PC-9 (cell line): ENCODE measurements around the gene TRAFD1. TPM values are rescaled to one million over a fixed set of nuclear protein-coding genes. Genes with fewer than 3 reads are reported as not detected.
"Not testable (repeated sequence)": the region's sequence is repeated elsewhere in the genome, so short reads cannot be mapped to it uniquely, and the experiment has no call there.

Source experiments
- BruUV-seq: library from RNA; stranded (reverse); fragments of 400-500 nt; replicated peaks from 2 replicates; lab custom pipeline; 2021; lab: Mats Ljungman, UMichigan
- CTCF ChIA-PET: fragments of 300-600 bp; sonication (Branson Sonifier 250); formaldehyde crosslinking; loops from one replicate; lab custom pipeline; 2022; ENCODE audit warnings: antibody characterized with exemption; lab: Charles Lee
- POLR2A ChIA-PET: fragments of 300-600 bp; sonication (Branson Sonifier 250); formaldehyde crosslinking; loops from one replicate; lab custom pipeline; 2022; ENCODE audit warnings: antibody characterized with exemption; ENCODE audit not compliant: unreplicated experiment; lab: Charles Lee
- DNase-seq, 2 experiments: peaks; one replicate each; pipeline versions ENCODE4 v3.0.0 to v3.0.0-alpha.2; 2015 to 2022; ENCODE audit warnings: mixed read lengths in 1 of 2
- H2AFZ ChIP-seq: fragments of 200-600 bp; sonication (generic); 2 replicates; pipeline ENCODE4 v1.8.1; 2017; ENCODE audit warnings: antibody characterized with exemption
- H3F3A ChIP-seq: fragments of 200-600 bp; sonication (generic); 2 replicates; pipeline ENCODE4 v1.8.1; 2017; ENCODE audit warnings: antibody characterized with exemption, mild to moderate bottlenecking, low read depth; ENCODE audit not compliant: insufficient read depth
- H3K27ac ChIP-seq: fragments of 200-600 bp; sonication (generic); 2 replicates; pipeline ENCODE4 v1.6.1; 2016; ENCODE audit warnings: mixed run types
- H3K27me3 ChIP-seq: fragments of 200-600 bp; sonication (generic); 2 replicates; pipeline ENCODE4 v1.6.1; 2016; ENCODE audit warnings: low read depth, mixed run types; ENCODE audit not compliant: insufficient read depth
- H3K36me3 ChIP-seq: fragments of 200-600 bp; sonication (generic); 2 replicates; pipeline ENCODE4 v1.6.1; 2016; ENCODE audit warnings: low read depth, mixed run types
- H3K4me1 ChIP-seq: fragments of 200-600 bp; sonication (generic); replicated peaks from 2 replicates; pipeline ENCODE4 v1.6.1; 2016; ENCODE audit warnings: mixed run types; ENCODE audit not compliant: insufficient read depth
- H3K4me2 ChIP-seq: fragments of 200-600 bp; sonication (generic); 2 replicates; pipeline ENCODE4 v1.6.1; 2017; ENCODE audit warnings: mixed run types
- H3K4me3 ChIP-seq: fragments of 200-600 bp; sonication (generic); 2 replicates; pipeline ENCODE4 v1.6.1; 2016; ENCODE audit warnings: mixed run types
- H3K79me2 ChIP-seq: fragments of 200-600 bp; sonication (generic); 2 replicates; pipeline ENCODE4 v1.6.1; 2017; ENCODE audit warnings: low read depth, mixed run types
- H3K9me2 ChIP-seq: fragments of 200-600 bp; sonication (generic); 2 replicates; pipeline ENCODE4 v1.8.1; 2017; ENCODE audit warnings: mild to moderate bottlenecking; ENCODE audit not compliant: insufficient read depth
- H3K9me3 ChIP-seq: fragments of 200-600 bp; sonication (generic); 2 replicates; pipeline ENCODE4 v1.8.1; 2016; ENCODE audit warnings: low read depth; ENCODE audit not compliant: insufficient read depth
- H4K20me1 ChIP-seq: fragments of 200-600 bp; sonication (generic); 2 replicates; pipeline ENCODE4 v1.8.1; 2017; ENCODE audit not compliant: insufficient read depth
- EZH2 ChIP-seq: fragments of 200-600 bp; sonication (generic); IDR thresholded peaks from 2 replicates; pipeline ENCODE4 v1.8.0; 2017; ENCODE audit warnings: antibody characterized with exemption, low read depth
- intact Hi-C: fragments of 100-400 bp; cut with micrococcal nuclease; formaldehyde crosslinking; loops from one replicate; pipeline ENCODE4 v1.10.0; 2022; ENCODE audit not compliant: unreplicated experiment
- total RNA-seq: library from RNA; stranded (reverse); gene quantifications from 2 replicates; pipeline ENCODE4 v1.2.3, GENCODE V29; 2021
- TF ChIP-seq, protein P1 (sequence below): fragments of 200-600 bp; sonication (generic); conservative IDR thresholded peaks from 2 replicates; pipeline ENCODE4 v1.6.1; 2017; ENCODE audit warnings: mixed run types, antibody characterized with exemption, mild to moderate bottlenecking, moderate library complexity

TRAFD1 gene
- total RNA-seq, 1 experiment from 2014 or later: 38.7 TPM

DNA sequence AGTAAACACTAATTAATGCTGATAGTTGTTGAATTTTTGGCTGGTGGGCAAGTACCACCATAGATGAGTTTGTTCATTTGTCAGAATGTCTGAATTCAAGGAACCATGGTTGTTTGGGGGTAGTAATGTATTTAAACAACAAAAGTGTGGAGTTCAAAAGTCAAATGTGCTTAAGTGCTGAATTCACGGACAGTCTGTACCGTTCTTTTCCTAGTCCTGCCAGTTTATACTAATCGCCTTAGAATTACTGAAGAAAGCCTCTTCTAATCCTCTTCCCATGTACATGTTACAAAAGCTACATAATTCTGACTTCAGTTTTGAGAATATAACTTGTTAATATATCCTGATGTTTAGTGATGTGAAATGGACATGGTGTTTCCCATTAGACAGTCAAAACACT is 19.5 kb upstream of the TRAFD1 start:
- peaks cover 62% of the 10 kb centered on the region for H4K20me1 ChIP-seq

DNA sequence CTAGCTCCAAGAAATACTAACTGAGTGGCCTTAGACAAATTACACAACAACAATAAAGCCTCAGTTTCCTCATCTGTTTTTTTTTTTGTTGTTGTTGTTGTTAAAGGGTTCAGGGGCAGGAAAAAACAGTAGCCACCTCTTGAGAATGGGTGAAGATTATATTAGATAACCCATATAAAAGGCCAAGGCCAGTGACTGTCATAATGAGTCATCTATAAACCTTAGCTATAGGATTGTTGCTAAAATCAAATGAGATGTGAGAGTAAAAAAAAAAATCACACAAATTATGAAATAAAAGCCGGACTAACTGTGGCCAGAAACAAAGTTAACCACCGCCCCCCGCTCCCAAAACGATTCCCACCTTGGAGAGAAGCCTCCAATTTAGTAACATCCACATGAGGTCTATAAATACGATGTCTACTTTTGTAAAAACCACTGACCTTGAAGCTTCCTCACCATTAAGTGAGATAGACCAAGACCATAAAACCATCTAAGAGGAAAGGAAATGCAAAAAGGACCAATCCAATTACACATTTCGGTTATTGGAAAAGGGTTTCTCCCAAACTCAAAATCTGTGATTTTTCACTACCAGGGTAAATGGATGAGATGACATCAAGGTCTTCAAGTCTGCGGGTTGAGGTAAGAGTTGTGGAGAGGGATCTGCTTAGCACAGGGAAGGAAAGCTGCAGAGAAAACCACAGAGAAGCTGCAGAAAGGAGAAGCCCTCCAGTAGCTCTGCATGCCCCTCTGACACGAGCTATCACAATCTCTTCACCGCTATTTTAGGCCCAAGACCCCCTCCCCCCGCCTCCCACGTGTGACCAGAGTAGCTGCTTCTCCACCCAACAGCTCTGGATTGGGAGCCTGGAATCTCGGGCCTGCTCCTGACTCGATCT is 17.8 kb upstream of the TRAFD1 start:
- Histone ChIP-seq H3K9me3 (no peaks in the 10 kb centered on the region), H3K4me3 (peak overlapping the region; percentile 68), H3K27ac (peak overlapping the region; percentile 94), H2AFZ (peak overlapping the region; percentile 56; the same call in 1 of the 2 replicates), H3K4me1 (peaks cover 50% of the 10 kb centered on the region), H4K20me1 (peaks cover 45% of the 10 kb centered on the region), H3K9me2 (no peaks in the 10 kb centered on the region), H3K27me3 (no peaks in the 10 kb centered on the region), H3K4me2 (peak overlapping the region; percentile 76), H3K79me2 (peaks cover 81% of the 10 kb centered on the region), H3K36me3 (peaks cover 23% of the 10 kb centered on the region; the same call in 1 of the 2 replicates), H3F3A (peaks cover 48% of the 10 kb centered on the region)
- CTCF ChIA-PET: no interaction called here
- DNase-seq: peak in 1 of 2 experiments; percentile 39
- intact Hi-C loops: no loop called here
- no peak for TF ChIP-seq EZH2
- TF ChIP-seq, protein P1, sequence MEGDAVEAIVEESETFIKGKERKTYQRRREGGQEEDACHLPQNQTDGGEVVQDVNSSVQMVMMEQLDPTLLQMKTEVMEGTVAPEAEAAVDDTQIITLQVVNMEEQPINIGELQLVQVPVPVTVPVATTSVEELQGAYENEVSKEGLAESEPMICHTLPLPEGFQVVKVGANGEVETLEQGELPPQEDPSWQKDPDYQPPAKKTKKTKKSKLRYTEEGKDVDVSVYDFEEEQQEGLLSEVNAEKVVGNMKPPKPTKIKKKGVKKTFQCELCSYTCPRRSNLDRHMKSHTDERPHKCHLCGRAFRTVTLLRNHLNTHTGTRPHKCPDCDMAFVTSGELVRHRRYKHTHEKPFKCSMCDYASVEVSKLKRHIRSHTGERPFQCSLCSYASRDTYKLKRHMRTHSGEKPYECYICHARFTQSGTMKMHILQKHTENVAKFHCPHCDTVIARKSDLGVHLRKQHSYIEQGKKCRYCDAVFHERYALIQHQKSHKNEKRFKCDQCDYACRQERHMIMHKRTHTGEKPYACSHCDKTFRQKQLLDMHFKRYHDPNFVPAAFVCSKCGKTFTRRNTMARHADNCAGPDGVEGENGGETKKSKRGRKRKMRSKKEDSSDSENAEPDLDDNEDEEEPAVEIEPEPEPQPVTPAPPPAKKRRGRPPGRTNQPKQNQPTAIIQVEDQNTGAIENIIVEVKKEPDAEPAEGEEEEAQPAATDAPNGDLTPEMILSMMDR: no peak
- POLR2A ChIA-PET: interaction anchor here (0.6 to 0.9 kb wide), 3 partner anchors 8 to 93 kb away, joined by 3 to 6 read pairs (median 5); partner anchors contain the start of gene TRAFD1
- BruUV-seq: TSS peak; percentile 21

More for the DNA sequence above, 19.5 kb upstream of the TRAFD1 start:
- Histone ChIP-seq H3K27ac (no peak overlapping the region), H3K4me2 (peak overlapping the region; percentile 76), H3K9me2 (no peaks in the 10 kb centered on the region), H3F3A (peaks cover 50% of the 10 kb centered on the region), H3K4me1 (peaks cover 35% of the 10 kb centered on the region), H3K9me3 (no peaks in the 10 kb centered on the region), H3K36me3 (peaks cover 30% of the 10 kb centered on the region), H2AFZ (no peak overlapping the region), H3K79me2 (peaks cover 98% of the 10 kb centered on the region), H3K4me3 (no peak overlapping the region), H3K27me3 (no peaks in the 10 kb centered on the region)
- ChIA-PET CTCF (no interaction called here), POLR2A (no interaction called here)
- no TSS peak for BruUV-seq
- no peak for TF ChIP-seq EZH2
- TF ChIP-seq, protein P1: no peak
- DNase-seq: no peak
- intact Hi-C loops: no loop called here

DNA sequence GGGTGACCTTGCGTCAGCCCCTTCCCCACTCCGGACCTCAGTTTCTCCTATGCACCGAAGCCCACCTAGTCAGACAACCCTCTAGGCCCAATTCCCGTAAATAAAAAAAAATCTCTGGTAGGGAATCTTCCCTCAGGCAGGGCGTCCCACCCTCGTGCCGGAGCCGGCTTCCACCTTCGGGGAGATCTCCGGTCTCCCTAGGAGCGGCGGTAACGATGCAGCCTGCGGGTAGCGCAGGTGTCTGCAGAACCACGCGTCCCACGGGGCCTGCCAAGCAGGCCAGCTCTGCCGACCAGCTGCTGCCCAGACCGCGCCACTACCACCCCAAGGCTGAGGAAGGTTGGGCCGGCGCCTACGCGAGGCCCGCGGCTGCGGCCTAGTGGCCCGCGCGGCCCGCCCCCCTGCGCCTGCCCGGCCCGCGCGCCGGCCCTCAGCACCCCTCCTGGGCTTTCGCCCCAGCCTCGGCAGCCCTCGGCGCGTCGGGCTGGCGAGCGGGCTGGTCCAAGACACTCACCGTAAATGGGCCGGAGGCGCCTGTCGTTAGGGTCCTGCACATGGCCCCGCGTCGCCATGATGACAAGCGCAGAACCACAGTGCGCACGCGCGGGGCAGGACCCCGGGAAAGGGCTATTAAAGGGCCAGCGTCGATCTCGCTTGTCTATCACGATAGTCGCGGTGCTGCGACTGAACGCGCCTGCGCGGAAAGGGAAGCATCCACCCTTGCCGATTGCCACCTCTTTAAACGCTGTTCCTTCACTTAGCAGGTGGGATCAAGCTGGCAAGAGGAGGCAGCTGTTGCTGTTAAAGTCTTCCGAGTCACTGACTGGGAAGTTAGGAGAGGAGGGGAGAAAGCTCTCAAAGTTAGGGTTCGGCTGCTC is 16.9 kb upstream of the TRAFD1 start, which contains the start of gene NAA25:
NAA25 (minus strand) TSS at position 582 of the 878 bp plus-strand sequence; CDS start at position 572, 10 bp downstream.
- Histone ChIP-seq H2AFZ (peak within 1 kb of the TSS; percentile 79), H3K4me2 (peak within 1 kb of the TSS; percentile 76), H3K9me3 (no peaks in the 10 kb centered on the region), H3K79me2 (peaks cover 73% of the 10 kb centered on the region), H3F3A (peaks cover 57% of the 10 kb centered on the region), H4K20me1 (peaks cover 37% of the 10 kb centered on the region), H3K36me3 (peaks cover 18% of the 10 kb centered on the region; the same call in 1 of the 2 replicates), H3K9me2 (no peaks in the 10 kb centered on the region), H3K4me3 (peak within 1 kb of the TSS; percentile 68), H3K27me3 (no peaks in the 10 kb centered on the region), H3K4me1 (peaks cover 58% of the 10 kb centered on the region), H3K27ac (peak within 1 kb of the TSS; percentile 94)
- TF ChIP-seq, protein P1: no peak
- no peak for TF ChIP-seq EZH2
- peak; percentile 78 to 82 for DNase-seq
- ChIA-PET POLR2A (interaction anchor here (0.6 to 1.2 kb wide), 5 partner anchors 17 to 145 kb away, joined by 3 to 10 read pairs (median 5); partner anchors contain the start of gene TRAFD1), CTCF (interaction anchor here (0.6 to 0.7 kb wide), 3 partner anchors 30 to 573 kb away, joined by 3 to 6 read pairs (median 3); no protein-coding TSS in a partner anchor)
- BruUV-seq: no TSS peak
- intact Hi-C loops: no loop called here

DNA sequence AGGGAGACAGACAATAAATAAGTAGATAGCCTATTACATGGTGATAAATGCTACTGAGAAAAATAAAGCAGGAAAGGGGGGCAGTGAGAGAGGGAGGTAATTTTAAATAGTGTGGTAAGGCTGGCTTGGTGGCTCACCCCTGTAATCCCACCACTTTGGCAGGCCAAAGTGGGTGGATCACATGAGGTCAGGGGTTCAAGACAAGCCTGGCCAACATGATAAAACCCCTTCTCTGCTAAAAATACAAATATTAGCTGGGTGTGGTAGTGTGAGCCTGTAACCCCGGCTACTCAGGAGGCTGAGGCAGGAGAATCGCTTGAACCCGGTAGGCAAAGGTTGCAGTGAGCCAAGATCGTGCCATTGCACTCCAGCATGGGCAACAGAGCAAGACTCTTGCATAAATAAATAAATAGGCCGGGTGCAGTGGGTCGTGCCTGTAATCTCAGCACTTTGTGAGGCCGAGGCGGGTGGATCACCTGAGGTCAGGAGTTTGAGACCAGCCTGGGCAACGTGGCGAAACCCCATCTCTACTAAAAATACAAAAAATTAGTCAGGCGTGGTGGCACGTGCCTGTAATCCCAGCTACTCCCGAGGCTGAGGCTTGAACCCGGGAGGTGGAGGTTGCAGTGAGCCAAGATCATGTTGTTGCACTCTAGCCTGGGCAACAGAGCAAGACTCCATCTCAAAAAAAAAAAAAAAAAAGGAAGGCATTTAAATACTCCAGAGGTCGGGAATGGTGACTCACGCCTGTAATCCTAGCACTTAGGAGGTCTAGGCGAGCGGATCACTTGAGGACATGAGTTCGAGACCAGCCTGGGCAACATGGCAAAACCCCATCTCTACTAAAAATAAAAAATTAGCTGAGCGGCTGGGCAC is 14.3 kb upstream of the TRAFD1 start:
- intact Hi-C loops, H3K27me3 ChIP-seq, H3K9me3 ChIP-seq, H3K9me2 ChIP-seq, POLR2A ChIA-PET, DNase-seq, H3K4me3 ChIP-seq, BruUV-seq, H2AFZ ChIP-seq: not testable (repeated sequence)
- H3K36me3 ChIP-seq: peaks cover 11% of the 10 kb centered on the region; the same call in 1 of the 2 replicates
- H4K20me1 ChIP-seq: peaks cover 12% of the 10 kb centered on the region
- CTCF ChIA-PET: interaction anchor here (0.6 kb wide), 1 partner anchor 9 kb away, joined by 16 read pairs; no protein-coding TSS in a partner anchor
- H3K27ac ChIP-seq: peak overlapping the region; percentile 89
- peak overlapping the region; percentile 79; the same call in 1 of the 2 replicates for H3K4me2 ChIP-seq
- H3F3A ChIP-seq: peaks cover 61% of the 10 kb centered on the region
- peaks cover 68% of the 10 kb centered on the region for H3K4me1 ChIP-seq
- H3K79me2 ChIP-seq: peaks cover 47% of the 10 kb centered on the region
